ENCODE results near the gene CHRNA4.

The CHRNA4 gene

DNA sequence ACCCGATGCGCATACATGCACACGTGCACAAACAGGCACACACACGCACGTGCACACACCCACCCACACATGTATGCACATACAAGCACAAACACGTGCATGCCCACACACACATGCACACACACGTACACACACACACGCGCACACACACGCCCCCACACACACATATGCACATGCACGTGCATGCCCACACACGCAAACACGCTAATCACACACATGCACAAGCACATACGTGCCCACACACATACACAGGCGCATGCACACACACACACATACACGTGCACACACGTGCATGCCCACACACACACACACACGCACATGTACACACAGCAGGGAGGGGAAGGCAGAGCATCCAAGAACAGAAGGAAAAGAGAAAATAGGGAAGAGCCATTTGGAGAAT is 26.8 kb upstream of the CHRNA4 start:
- Histone ChIP-seq H4K8ac (ENCODE audit: low read depth, low read length) (no peak overlapping the region), H3K14ac (ENCODE audit: low read length) (no peak overlapping the region), H3K9me3 (ENCODE audit: insufficient read depth, low read depth, low read length) (peaks cover 26% of the 10 kb centered on the region), H3K27ac (ENCODE audit: low read depth, low read length) (no peak overlapping the region), H3K4me3 (ENCODE audit: low read depth, low read length) (peak overlapping the region; percentile 50), H2BK120ac (ENCODE audit: insufficient read depth, low read length, poor library complexity) (no peak overlapping the region), H3K18ac (ENCODE audit: low read length) (no peak overlapping the region), H3K4me1 (ENCODE audit: control insufficient read depth in 1 of 2, insufficient read depth in 2 of 2, low read length in 2 of 2) (no peaks in the 10 kb centered on the region), H3K9ac (ENCODE audit: low read length) (no peak overlapping the region), H3K36me3 (ENCODE audit: control insufficient read depth in 1 of 2, insufficient read depth in 2 of 2, low read length in 2 of 2) (no peaks in the 10 kb centered on the region), H3K79me2 (ENCODE audit: control insufficient read depth, insufficient read depth, low read length, poor library complexity) (no peaks in the 10 kb centered on the region), H3K79me1 (ENCODE audit: low read length) (no peaks in the 10 kb centered on the region), H3K4me2 (ENCODE audit: low read length) (no peak overlapping the region), H3K4ac (ENCODE audit: low read depth, low read length) (no peak overlapping the region), H2BK5ac (ENCODE audit: low read depth, low read length, poor library complexity) (no peak overlapping the region), H3K27me3 (ENCODE audit: insufficient read depth, low read length) (no peaks in the 10 kb centered on the region), H2AFZ (ENCODE audit: insufficient read depth, low read length, poor library complexity) (no peak overlapping the region), H4K91ac (ENCODE audit: low read depth, low read length) (no peak overlapping the region), H2BK12ac (ENCODE audit: low read length) (no peak overlapping the region), H4K12ac (ENCODE audit: low read depth, low read length) (no peak overlapping the region), H3K23ac (ENCODE audit: low read length) (no peak overlapping the region), H2AK5ac (ENCODE audit: low read length) (no peak overlapping the region)
- DNase-seq, result no peak
- WGBS (ENCODE audit: extremely low coverage, insufficient coverage, insufficient read length), result no CpG with 5 or more reads among the region's 18 CpGs

DNA sequence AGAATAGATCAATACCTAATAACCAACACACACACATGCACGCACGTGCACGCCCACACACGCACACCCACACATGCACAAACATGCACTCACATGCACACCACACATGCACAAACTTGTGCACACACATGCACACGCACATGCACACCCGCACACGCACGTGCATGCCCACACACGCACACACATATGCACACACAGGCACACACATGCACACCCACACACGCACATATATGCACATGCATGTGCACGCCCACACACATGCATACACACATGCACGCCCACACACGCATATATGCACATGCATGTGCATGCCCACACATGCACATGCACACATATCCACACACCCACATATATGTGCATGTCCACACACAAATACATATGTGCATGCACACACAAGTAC is 26.2 kb upstream of the CHRNA4 start:
- H2BK5ac ChIP-seq (ENCODE audit: low read depth, low read length, poor library complexity), result no peak overlapping the region
- no peak overlapping the region for H3K23ac ChIP-seq (ENCODE audit: low read length)
- H3K4me2 ChIP-seq (ENCODE audit: low read length), result no peak overlapping the region
- no peaks in the 10 kb centered on the region for H3K4me1 ChIP-seq (ENCODE audit: control insufficient read depth in 1 of 2, insufficient read depth in 2 of 2, low read length in 2 of 2)
- DNase-seq, result no peak
- H2AK5ac ChIP-seq (ENCODE audit: low read length), result no peak overlapping the region
- H3K27me3 ChIP-seq (ENCODE audit: insufficient read depth, low read length), result no peaks in the 10 kb centered on the region
- no peak overlapping the region for H4K8ac ChIP-seq (ENCODE audit: low read depth, low read length)
- no peaks in the 10 kb centered on the region for H3K36me3 ChIP-seq (ENCODE audit: control insufficient read depth in 1 of 2, insufficient read depth in 2 of 2, low read length in 2 of 2)
- H3K4me3 ChIP-seq (ENCODE audit: low read depth, low read length), result peak overlapping the region; percentile 50
- H3K18ac ChIP-seq (ENCODE audit: low read length), result no peak overlapping the region
- no peaks in the 10 kb centered on the region for H3K79me2 ChIP-seq (ENCODE audit: control insufficient read depth, insufficient read depth, low read length, poor library complexity)
- no peak overlapping the region for H4K12ac ChIP-seq (ENCODE audit: low read depth, low read length)
- no peak overlapping the region for H3K27ac ChIP-seq (ENCODE audit: low read depth, low read length)
- H2BK12ac ChIP-seq (ENCODE audit: low read length), result no peak overlapping the region
- no peak overlapping the region for H3K9ac ChIP-seq (ENCODE audit: low read length)
- WGBS (ENCODE audit: extremely low coverage, insufficient coverage, insufficient read length), result no CpG with 5 or more reads among the region's 13 CpGs
- H4K91ac ChIP-seq (ENCODE audit: low read depth, low read length), result no peak overlapping the region
- no peak overlapping the region for H2AFZ ChIP-seq (ENCODE audit: insufficient read depth, low read length, poor library complexity)
- H3K4ac ChIP-seq (ENCODE audit: low read depth, low read length), result no peak overlapping the region
- H3K79me1 ChIP-seq (ENCODE audit: low read length), result no peaks in the 10 kb centered on the region
- no peak overlapping the region for H2BK120ac ChIP-seq (ENCODE audit: insufficient read depth, low read length, poor library complexity)
- peaks cover 26% of the 10 kb centered on the region for H3K9me3 ChIP-seq (ENCODE audit: insufficient read depth, low read depth, low read length)
- no peak overlapping the region for H3K14ac ChIP-seq (ENCODE audit: low read length)

DNA sequence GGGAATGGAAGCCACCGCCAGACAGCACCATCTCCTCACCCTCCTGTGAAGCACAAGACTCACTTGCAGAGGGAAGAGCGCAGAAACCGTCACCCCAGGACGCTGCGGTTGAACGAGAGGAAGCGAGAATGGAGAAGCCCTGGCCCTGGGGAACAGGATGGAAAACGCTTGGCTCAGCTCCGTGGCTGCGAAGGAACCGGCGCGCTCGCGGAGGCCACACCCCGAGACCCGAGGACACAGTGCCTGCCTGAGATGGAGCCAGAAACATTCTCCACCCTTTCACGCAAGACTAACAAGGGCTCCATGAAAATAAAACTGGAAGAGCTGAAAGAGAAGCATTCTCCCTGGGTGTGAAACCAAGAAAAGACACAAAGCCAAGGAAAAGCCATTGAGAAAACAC is 25.3 kb upstream of the CHRNA4 start:
- no peak overlapping the region for H2BK120ac ChIP-seq (ENCODE audit: insufficient read depth, low read length, poor library complexity)
- H2AFZ ChIP-seq (ENCODE audit: insufficient read depth, low read length, poor library complexity), result no peak overlapping the region
- H3K23ac ChIP-seq (ENCODE audit: low read length), result no peak overlapping the region
- H3K9me3 ChIP-seq (ENCODE audit: insufficient read depth, low read depth, low read length), result peaks cover 18% of the 10 kb centered on the region
- no peak overlapping the region for H4K12ac ChIP-seq (ENCODE audit: low read depth, low read length)
- H4K91ac ChIP-seq (ENCODE audit: low read depth, low read length), result no peak overlapping the region
- no peak overlapping the region for H4K8ac ChIP-seq (ENCODE audit: low read depth, low read length)
- H3K36me3 ChIP-seq (ENCODE audit: control insufficient read depth in 1 of 2, insufficient read depth in 2 of 2, low read length in 2 of 2), result no peaks in the 10 kb centered on the region
- H2BK5ac ChIP-seq (ENCODE audit: low read depth, low read length, poor library complexity), result no peak overlapping the region
- H2AK5ac ChIP-seq (ENCODE audit: low read length), result no peak overlapping the region
- no peak overlapping the region for H3K27ac ChIP-seq (ENCODE audit: low read depth, low read length)
- H3K14ac ChIP-seq (ENCODE audit: low read length), result no peak overlapping the region
- no peaks in the 10 kb centered on the region for H3K4me1 ChIP-seq (ENCODE audit: control insufficient read depth in 1 of 2, insufficient read depth in 2 of 2, low read length in 2 of 2)
- no peak overlapping the region for H3K4me2 ChIP-seq (ENCODE audit: low read length)
- no peak overlapping the region for H3K4ac ChIP-seq (ENCODE audit: low read depth, low read length)
- no peak overlapping the region for H2BK12ac ChIP-seq (ENCODE audit: low read length)
- DNase-seq, result no peak
- WGBS (ENCODE audit: extremely low coverage, insufficient coverage, insufficient read length), result no CpG with 5 or more reads among the region's 18 CpGs
- H3K9ac ChIP-seq (ENCODE audit: low read length), result no peak overlapping the region
- no peak overlapping the region for H3K4me3 ChIP-seq (ENCODE audit: low read depth, low read length)
- no peaks in the 10 kb centered on the region for H3K27me3 ChIP-seq (ENCODE audit: insufficient read depth, low read length)
- no peak overlapping the region for H3K18ac ChIP-seq (ENCODE audit: low read length)
- no peaks in the 10 kb centered on the region for H3K79me1 ChIP-seq (ENCODE audit: low read length)
- no peaks in the 10 kb centered on the region for H3K79me2 ChIP-seq (ENCODE audit: control insufficient read depth, insufficient read depth, low read length, poor library complexity)

DNA sequence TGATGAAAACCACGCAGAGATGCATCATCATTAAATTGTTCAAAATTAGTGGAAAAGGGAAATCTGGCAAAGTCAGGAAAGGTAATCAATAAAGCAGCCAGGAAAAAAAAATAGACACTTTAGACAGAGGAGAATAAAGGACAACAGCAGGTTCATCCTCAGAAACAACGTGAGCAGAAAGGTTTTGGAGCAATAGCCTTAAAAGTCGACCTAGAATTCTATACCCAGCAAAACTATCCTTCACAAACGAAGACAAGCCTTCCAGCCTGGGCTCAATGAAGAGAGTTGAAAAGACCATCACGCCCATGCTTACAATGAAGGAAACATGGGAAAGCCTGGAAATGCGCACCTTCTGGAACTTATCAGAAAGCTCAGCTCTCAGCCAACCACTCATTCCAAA is 24.7 kb upstream of the CHRNA4 start:
- H2BK5ac ChIP-seq (ENCODE audit: low read depth, low read length, poor library complexity), result no peak overlapping the region
- WGBS (ENCODE audit: extremely low coverage, insufficient coverage, insufficient read length), result no CpG with 5 or more reads among the region's 6 CpGs

More for the DNA sequence above, 24.7 kb upstream of the CHRNA4 start:
- Histone ChIP-seq H3K23ac (ENCODE audit: low read length) (no peak overlapping the region), H3K27ac (ENCODE audit: low read depth, low read length) (no peak overlapping the region), H3K9me3 (ENCODE audit: insufficient read depth, low read depth, low read length) (peaks cover 17% of the 10 kb centered on the region), H2BK120ac (ENCODE audit: insufficient read depth, low read length, poor library complexity) (no peak overlapping the region), H3K79me1 (ENCODE audit: low read length) (no peaks in the 10 kb centered on the region), H3K4me3 (ENCODE audit: low read depth, low read length) (no peak overlapping the region), H3K18ac (ENCODE audit: low read length) (no peak overlapping the region), H4K8ac (ENCODE audit: low read depth, low read length) (no peak overlapping the region), H3K9ac (ENCODE audit: low read length) (no peak overlapping the region), H3K27me3 (ENCODE audit: insufficient read depth, low read length) (no peaks in the 10 kb centered on the region), H2AK5ac (ENCODE audit: low read length) (no peak overlapping the region), H4K91ac (ENCODE audit: low read depth, low read length) (no peak overlapping the region), H2BK12ac (ENCODE audit: low read length) (no peak overlapping the region), H4K12ac (ENCODE audit: low read depth, low read length) (no peak overlapping the region), H3K36me3 (ENCODE audit: control insufficient read depth in 1 of 2, insufficient read depth in 2 of 2, low read length in 2 of 2) (no peaks in the 10 kb centered on the region), H3K4me1 (ENCODE audit: control insufficient read depth in 1 of 2, insufficient read depth in 2 of 2, low read length in 2 of 2) (no peaks in the 10 kb centered on the region), H3K4ac (ENCODE audit: low read depth, low read length) (no peak overlapping the region), H2AFZ (ENCODE audit: insufficient read depth, low read length, poor library complexity) (no peak overlapping the region), H3K14ac (ENCODE audit: low read length) (no peak overlapping the region), H3K4me2 (ENCODE audit: low read length) (no peak overlapping the region), H3K79me2 (ENCODE audit: control insufficient read depth, insufficient read depth, low read length, poor library complexity) (no peaks in the 10 kb centered on the region)
- no peak for DNase-seq
